Liver (tissue), 9 donors: ENCODE results near the gene STYXL2. TPM values are rescaled to one million over a fixed set of nuclear protein-coding genes. Genes with fewer than 3 reads are reported as not detected.

Experiments
- DNase-seq: peaks from one replicate; pipeline ENCODE4 v3.0.0-alpha.2; 2017; ENCODE audit warnings: low spot score
- H3K27ac ChIP-seq, 2 donors: one replicate each; pipeline ENCODE4 v1.7.0; 2013; ENCODE audit warnings: inconsistent platforms in 2 of 2, low read length in 2 of 2, control low read depth in 1 of 2, low read depth in 1 of 2, mild to moderate bottlenecking in 1 of 2
- H3K27me3 ChIP-seq, 4 donors: one replicate each; pipeline versions ENCODE4 v1.6.1 to v1.7.0; 2013; ENCODE audit warnings: low read length in 3 of 4, inconsistent platforms in 1 of 4, mild to moderate bottlenecking in 1 of 4, moderate library complexity in 1 of 4; ENCODE audit not compliant: control insufficient read depth in 4 of 4, insufficient read depth in 4 of 4
- H3K36me3 ChIP-seq, 4 donors: one replicate each; pipeline versions ENCODE4 v1.6.1 to v1.7.0; 2013; ENCODE audit warnings: low read length in 3 of 4, mild to moderate bottlenecking in 3 of 4, low read depth in 1 of 4, moderate library complexity in 1 of 4; ENCODE audit not compliant: control insufficient read depth in 4 of 4, insufficient read depth in 3 of 4
- H3K4me1 ChIP-seq, 4 donors: one replicate each; pipeline versions ENCODE4 v1.6.1 to v1.7.0; 2013; ENCODE audit warnings: low read length in 3 of 4, mild to moderate bottlenecking in 3 of 4, moderate library complexity in 1 of 4; ENCODE audit not compliant: control insufficient read depth in 4 of 4, insufficient read depth in 4 of 4
- H3K4me3 ChIP-seq, 3 donors: one replicate each; pipeline versions ENCODE4 v1.6.1 to v1.7.0; 2013; ENCODE audit warnings: low read length in 3 of 3, control low read depth in 1 of 3, low read depth in 1 of 3, mild to moderate bottlenecking in 1 of 3
- H3K9ac ChIP-seq, 2 donors: one replicate each; pipeline ENCODE4 v1.7.0; 2013; ENCODE audit warnings: low read length in 2 of 2, mild to moderate bottlenecking in 2 of 2, moderate library complexity in 2 of 2, control low read depth in 1 of 2, low read depth in 1 of 2
- H3K9me3 ChIP-seq, 4 donors: one replicate each; pipeline versions ENCODE4 v1.6.1 to v1.7.0; 2013; ENCODE audit warnings: low read length in 3 of 4; ENCODE audit not compliant: control insufficient read depth in 4 of 4
- CTCF ChIP-seq: fragments of 150-350 bp; IDR thresholded peaks from 2 replicates; pipeline ENCODE4 v1.5.1; 2017; ENCODE audit warnings: improper control_type of control experiment, low read depth, low read length; ENCODE audit not compliant: missing input control
- EGR1 ChIP-seq, 2 donors: IDR thresholded peaks; 2 replicates each; pipeline ENCODE4 v1.6.1; 2016 to 2018; ENCODE audit warnings: antibody characterized with exemption in 2 of 2, low read depth in 2 of 2
- FOXA1 ChIP-seq: IDR thresholded peaks from 2 replicates; pipeline ENCODE4 v1.6.1; 2016; ENCODE audit warnings: antibody characterized with exemption
- FOXA2 ChIP-seq: IDR thresholded peaks from 2 replicates; pipeline ENCODE4 v1.6.1; 2016; ENCODE audit warnings: antibody characterized with exemption
- GABPA ChIP-seq, 2 donors: IDR thresholded peaks in 1 of 2; conservative IDR thresholded peaks in 1 of 2; 2 replicates each; pipeline ENCODE4 v1.6.1; 2016; ENCODE audit warnings: antibody characterized with exemption in 2 of 2, mild to moderate bottlenecking in 1 of 2, moderate library complexity in 1 of 2
- HNF4A ChIP-seq, 2 donors: conservative IDR thresholded peaks; 2 replicates each; pipeline ENCODE4 v1.6.1; 2016; ENCODE audit warnings: antibody characterized with exemption in 2 of 2, mild to moderate bottlenecking in 2 of 2
- HNF4G ChIP-seq: IDR thresholded peaks from 2 replicates; pipeline ENCODE4 v1.6.1; 2016; ENCODE audit warnings: antibody characterized with exemption
- JUND ChIP-seq, 2 donors: IDR thresholded peaks; 2 replicates each; pipeline ENCODE4 v1.6.1; 2016; ENCODE audit warnings: antibody characterized with exemption in 2 of 2
- MAX ChIP-seq: IDR thresholded peaks from 2 replicates; pipeline ENCODE4 v1.6.1; 2016; ENCODE audit warnings: antibody characterized with exemption
- NR2F2 ChIP-seq: IDR thresholded peaks from 2 replicates; pipeline ENCODE4 v1.6.1; 2016; ENCODE audit warnings: antibody characterized with exemption
- RAD21 ChIP-seq, 2 donors: IDR thresholded peaks; 2 replicates each; pipeline ENCODE4 v1.6.1; 2016; ENCODE audit warnings: antibody characterized with exemption in 2 of 2, mild to moderate bottlenecking in 2 of 2
- REST ChIP-seq: IDR thresholded peaks from 2 replicates; pipeline ENCODE4 v1.6.1; 2016; ENCODE audit warnings: antibody characterized with exemption, mild to moderate bottlenecking
- RXRA ChIP-seq, 2 donors: IDR thresholded peaks; 2 replicates each; pipeline ENCODE4 v1.6.1; 2017 to 2018; ENCODE audit warnings: antibody characterized with exemption in 2 of 2, mild to moderate bottlenecking in 1 of 2
- SP1 ChIP-seq: IDR thresholded peaks from 2 replicates; pipeline ENCODE4 v1.6.1; 2018; ENCODE audit warnings: antibody characterized with exemption, mild to moderate bottlenecking
- TAF1 ChIP-seq: conservative IDR thresholded peaks from 2 replicates; pipeline ENCODE4 v1.6.1; 2016; ENCODE audit warnings: antibody characterized with exemption, mild to moderate bottlenecking
- YY1 ChIP-seq: IDR thresholded peaks from 2 replicates; pipeline ENCODE4 v1.6.1; 2016; ENCODE audit warnings: antibody characterized with exemption, mild to moderate bottlenecking
- ZBTB33 ChIP-seq: IDR thresholded peaks from 2 replicates; pipeline ENCODE4 v1.6.1; 2016; ENCODE audit warnings: antibody characterized with exemption
- WGBS: extraction: QIAGEN DNeasy Blood & Tissue Kit; methylation state at CpG from one replicate; pipeline ENCODE4 v1.1.7; 2013; 5-methylcytosine and 5-hydroxymethylcytosine counted together
- polyA plus RNA-seq, 2 donors: library from polyadenylated mRNA; stranded (reverse) in 1 of 2; unstranded in 1 of 2; fragments of 200-250 nt in 1 of 2; fragments of >200 nt in 1 of 2; fragmentation: Nextera tagmentation in 1 of 2; extraction: Ambion mirVana in 1 of 2; gene quantifications; one replicate each; pipeline versions ENCODE4 v1.2.1 to v1.2.3, GENCODE V29; 2013 to 2015
- total RNA-seq, 2 donors: library from RNA; depleted of rRNA; stranded (reverse); fragments of >200 nt; gene quantifications; one replicate each; pipeline ENCODE4 v1.2.3, GENCODE V29; 2014
- TF ChIP-seq, protein P1 (sequence below): IDR thresholded peaks from 2 replicates; pipeline ENCODE4 v1.6.1; 2016; ENCODE audit warnings: antibody characterized with exemption
- donor health status: healthy.
- donor health status: healthy.
- donor health status: healthy.
- donor health status: healthy.
- donor health status: healthy.

The STYXL2 gene
- total and polyA plus RNA-seq, 4 donors: 0.28 TPM; not detected in 3

DNA sequence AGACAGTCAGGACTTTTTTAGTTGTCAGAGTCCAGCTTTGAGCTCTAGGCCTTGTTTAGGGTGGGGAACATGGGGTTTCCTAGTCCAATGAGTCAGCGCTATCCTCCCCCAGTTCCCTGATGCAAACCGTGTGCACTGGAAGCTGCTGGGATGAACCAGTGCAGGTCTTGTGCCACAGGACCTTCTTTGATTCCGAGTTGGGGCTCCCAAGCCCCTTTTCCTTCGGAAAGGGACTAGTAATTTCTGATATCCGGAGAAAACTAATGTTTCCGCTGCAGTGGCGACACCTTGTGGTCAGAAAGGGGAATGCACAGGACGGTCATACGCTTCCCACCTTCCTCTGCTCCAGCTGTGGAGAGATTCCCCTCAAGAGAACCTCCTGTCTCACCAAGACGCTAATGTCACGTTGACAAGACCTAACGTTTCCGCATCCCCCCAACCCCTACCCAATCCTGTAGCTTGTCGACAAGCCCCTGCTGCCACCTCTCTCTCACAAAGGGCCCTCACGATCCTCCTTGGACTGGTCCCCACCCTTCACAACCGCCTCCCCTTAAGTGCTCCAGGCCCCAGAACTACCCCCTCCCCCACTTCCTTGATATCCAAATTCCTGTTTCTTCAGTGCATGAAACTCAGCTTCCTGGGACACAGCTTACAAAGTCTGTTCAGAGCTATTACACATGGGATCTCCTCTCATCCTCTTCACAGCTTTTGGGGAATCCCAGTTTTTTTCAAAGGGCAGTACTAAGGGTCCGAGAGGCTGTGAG lies 34.6 kb upstream of the STYXL2 start:
- 16% methylated on average over 17 of the region's 17 CpGs for WGBS
- H3K27me3 ChIP-seq: no peaks in the 10 kb centered on the region
- no peak overlapping the region for H3K9ac ChIP-seq
- peaks cover 0 to 5% (median 1%) of the 10 kb centered on the region in 4 donors for H3K4me1 ChIP-seq
- H3K4me3 ChIP-seq: no peak overlapping the region
- peak; percentile 82 for DNase-seq
- no peak overlapping the region for H3K27ac ChIP-seq
- no peaks in the 10 kb centered on the region for H3K36me3 ChIP-seq
- H3K9me3 ChIP-seq: no peaks in the 10 kb centered on the region
- no peak for TF ChIP-seq REST
- TF ChIP-seq FOXA1: no peak
- TF ChIP-seq SP1: no peak
- TF ChIP-seq RXRA (IDR thresholded peaks at IDR 0.05): no peak
- peak; percentile 90 to 94 for TF ChIP-seq RAD21 (IDR thresholded peaks at IDR 0.05)
- no peak for TF ChIP-seq NR2F2
- no peak for TF ChIP-seq EGR1 (IDR thresholded peaks at IDR 0.05; ENCODE audit: low read depth in 2 of 2)
- TF ChIP-seq FOXA2: no peak
- no peak for TF ChIP-seq TAF1
- TF ChIP-seq, protein P1, sequence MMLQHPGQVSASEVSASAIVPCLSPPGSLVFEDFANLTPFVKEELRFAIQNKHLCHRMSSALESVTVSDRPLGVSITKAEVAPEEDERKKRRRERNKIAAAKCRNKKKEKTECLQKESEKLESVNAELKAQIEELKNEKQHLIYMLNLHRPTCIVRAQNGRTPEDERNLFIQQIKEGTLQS: no peak
- peak; percentile 93 for TF ChIP-seq CTCF
- no peak for TF ChIP-seq JUND (IDR thresholded peaks at IDR 0.05)

DNA sequence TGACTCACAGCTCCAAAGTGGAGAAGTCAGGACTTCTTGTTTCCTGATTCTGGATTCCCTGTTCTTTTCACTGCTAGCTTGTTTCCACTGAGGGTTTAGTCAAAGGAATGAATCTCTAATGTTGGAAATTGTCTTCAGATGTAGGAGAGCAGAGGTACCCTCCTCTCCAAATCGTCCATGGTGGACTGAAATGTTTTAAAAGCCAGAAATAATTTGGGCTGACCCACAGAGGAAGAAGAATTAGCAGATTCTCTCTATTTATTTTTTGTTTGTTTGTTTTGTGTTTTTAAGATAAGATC lies 34.1 kb upstream of the STYXL2 start:
- 32% methylated on average over 1 of the region's 1 CpG for WGBS
- H3K27ac ChIP-seq: no peak overlapping the region
- H3K9ac ChIP-seq: no peak overlapping the region
- H3K36me3 ChIP-seq: no peaks in the 10 kb centered on the region
- H3K4me1 ChIP-seq: peaks cover 0 to 5% (median 1%) of the 10 kb centered on the region in 4 donors
- no peaks in the 10 kb centered on the region for H3K27me3 ChIP-seq
- no peak overlapping the region for H3K4me3 ChIP-seq
- no peaks in the 10 kb centered on the region for H3K9me3 ChIP-seq
- DNase-seq: no peak
- TF ChIP-seq JUND (IDR thresholded peaks at IDR 0.05): no peak
- no peak for TF ChIP-seq YY1
- TF ChIP-seq EGR1 (IDR thresholded peaks at IDR 0.05; ENCODE audit: low read depth in 2 of 2): no peak
- TF ChIP-seq, protein P1: no peak
- TF ChIP-seq RAD21 (IDR thresholded peaks at IDR 0.05): no peak
- no peak for TF ChIP-seq TAF1
- TF ChIP-seq HNF4A (conservative IDR thresholded peaks at IDR 0.05): no peak
- TF ChIP-seq MAX: no peak
- no peak for TF ChIP-seq SP1
- no peak for TF ChIP-seq FOXA1
- no peak for TF ChIP-seq RXRA (IDR thresholded peaks at IDR 0.05)
- TF ChIP-seq REST: no peak
- TF ChIP-seq HNF4G: no peak
- no peak for TF ChIP-seq GABPA (IDR thresholded peaks at IDR 0.05 in 1 of 2, conservative IDR thresholded peaks at IDR 0.05 in 1 of 2)
- no peak for TF ChIP-seq FOXA2
- TF ChIP-seq NR2F2: no peak
- no peak for TF ChIP-seq ZBTB33
